HFFc6 (cell line): Measurements from ENCODE around the gene TRPV2. TPM values are rescaled to one million over a fixed set of nuclear protein-coding genes. Genes with fewer than 3 reads are reported as not detected.

Source experiments
- DNase-seq: peaks from one replicate; pipeline ENCODE4 v3.0.0-alpha.2; 2018
- H3K27ac Mint-ChIP-seq: 2 replicates; pipeline ENCODE4 v1.8.0; 2020; ENCODE audit warnings: mild to moderate bottlenecking, mixed read lengths
- H3K27me3 Mint-ChIP-seq: 2 replicates; pipeline ENCODE4 v1.8.0; 2021; ENCODE audit warnings: mild to moderate bottlenecking, moderate library complexity, mixed read lengths; ENCODE audit not compliant: insufficient read depth
- H3K36me3 Mint-ChIP-seq: 2 replicates; pipeline ENCODE4 v1.8.0; 2021; ENCODE audit warnings: low read depth, mixed read lengths
- H3K4me1 Mint-ChIP-seq: 2 replicates; pipeline ENCODE4 v1.8.0; 2020; ENCODE audit warnings: low read depth, mixed read lengths
- H3K4me3 Mint-ChIP-seq: 2 replicates; pipeline ENCODE4 v1.8.0; 2020; ENCODE audit warnings: mild to moderate bottlenecking, moderate library complexity, mixed read lengths
- H3K9me3 Mint-ChIP-seq: 2 replicates; pipeline ENCODE4 v1.8.0; 2020; ENCODE audit warnings: mild to moderate bottlenecking, mixed read lengths
- CTCF ChIP-seq: fragments of 200-600 bp; sonication (generic); IDR thresholded peaks from 2 replicates; pipeline ENCODE4 v1.5.0; 2021; ENCODE audit warnings: antibody characterized with exemption, mild to moderate bottlenecking
- total RNA-seq, 6 experiments: library from RNA; stranded (reverse); fragmentation: NEBNext Ultra II Directional; extraction: Animal tissue kit (Norgen Biotek cat#: 25700); gene quantifications; 2 replicates in 1 of 6; 3 replicates in 5 of 6; pipeline ENCODE4 v1.2.3, GENCODE V29; 2021

Gene TRPV2
- total RNA-seq, 6 experiments from 2014 or later, result 2.9 to 19.5 (median 18.1) TPM

- peaks cover 2% of the 10 kb centered on the region; the same call in 1 of the 2 replicates for H3K27me3 Mint-ChIP-seq
- H3K27ac Mint-ChIP-seq, result no peak overlapping the region
- no peak for TF ChIP-seq CTCF
- no peak for DNase-seq
- H3K4me3 Mint-ChIP-seq, result peak overlapping the region; percentile 41
- H3K4me1 Mint-ChIP-seq, result peaks cover 14% of the 10 kb centered on the region; the same call in 1 of the 2 replicates
- no peaks in the 10 kb centered on the region for H3K9me3 Mint-ChIP-seq
- no peaks in the 10 kb centered on the region for H3K36me3 Mint-ChIP-seq
Measured at GRCh38 chr17:16406742-16407674, 8.4 kb upstream of the TRPV2 start.

- no peaks in the 10 kb centered on the region for H3K36me3 Mint-ChIP-seq
- H3K27ac Mint-ChIP-seq, result no peak overlapping the region
Measured at GRCh38 chr17:16407911-16408588, 7.3 kb upstream of the TRPV2 start.

GRCh38 chr17:16417399-16417798 lies 2.0 kb downstream of the TRPV2 start:
- DNase-seq, result no peak
- no peaks in the 10 kb centered on the region for H3K36me3 Mint-ChIP-seq
- H3K27ac Mint-ChIP-seq, result no peak overlapping the region

More at GRCh38 chr17:16407911-16408588, 7.3 kb upstream of the TRPV2 start:
- Mint-ChIP-seq H3K4me3 (peak overlapping the region; percentile 52; the same call in 1 of the 2 replicates), H3K27me3 (peaks cover 2% of the 10 kb centered on the region; the same call in 1 of the 2 replicates), H3K9me3 (no peaks in the 10 kb centered on the region), H3K4me1 (peaks cover 14% of the 10 kb centered on the region; the same call in 1 of the 2 replicates)
- no peak for DNase-seq
- TF ChIP-seq CTCF, result no peak

GRCh38 chr17:16417896-16418684 lies 2.7 kb downstream of the TRPV2 start:
- H3K9me3 Mint-ChIP-seq, result no peaks in the 10 kb centered on the region
- H3K36me3 Mint-ChIP-seq, result no peaks in the 10 kb centered on the region
- DNase-seq, result no peak
- no peaks in the 10 kb centered on the region for H3K27me3 Mint-ChIP-seq
- H3K4me1 Mint-ChIP-seq, result peaks cover 33% of the 10 kb centered on the region
- peak overlapping the region; percentile 19 for H3K4me3 Mint-ChIP-seq
- TF ChIP-seq CTCF, result no peak
- H3K27ac Mint-ChIP-seq, result peak overlapping the region; percentile 92

More at GRCh38 chr17:16417399-16417798, 2.0 kb downstream of the TRPV2 start:
- Mint-ChIP-seq H3K27me3 (no peaks in the 10 kb centered on the region), H3K4me3 (no peak overlapping the region), H3K9me3 (no peaks in the 10 kb centered on the region), H3K4me1 (peaks cover 33% of the 10 kb centered on the region)
- TF ChIP-seq CTCF, result no peak

- Mint-ChIP-seq H3K9me3 (no peaks in the 10 kb centered on the region), H3K27ac (peak overlapping the region; percentile 92)
- TF ChIP-seq CTCF, result no peak
Measured at GRCh38 chr17:16418685-16419068, 3.3 kb downstream of the TRPV2 start.

More at GRCh38 chr17:16418685-16419068, 3.3 kb downstream of the TRPV2 start:
- no peaks in the 10 kb centered on the region for H3K36me3 Mint-ChIP-seq
- DNase-seq, result no peak
- peak overlapping the region; percentile 75 for H3K4me3 Mint-ChIP-seq
- H3K4me1 Mint-ChIP-seq, result peaks cover 33% of the 10 kb centered on the region
- H3K27me3 Mint-ChIP-seq, result no peaks in the 10 kb centered on the region
